ENCODE results near the gene SHMT1. TPM values are rescaled to one million over a fixed set of nuclear protein-coding genes. Genes with fewer than 3 reads are reported as not detected.
A peak's percentile ranks its signal among the peaks of the same experiment; 100 is the strongest.

The SHMT1 gene
- total and polyA plus RNA-seq, 8 donors: 12.4 to 50.4 (median 31.4) TPM

DNA sequence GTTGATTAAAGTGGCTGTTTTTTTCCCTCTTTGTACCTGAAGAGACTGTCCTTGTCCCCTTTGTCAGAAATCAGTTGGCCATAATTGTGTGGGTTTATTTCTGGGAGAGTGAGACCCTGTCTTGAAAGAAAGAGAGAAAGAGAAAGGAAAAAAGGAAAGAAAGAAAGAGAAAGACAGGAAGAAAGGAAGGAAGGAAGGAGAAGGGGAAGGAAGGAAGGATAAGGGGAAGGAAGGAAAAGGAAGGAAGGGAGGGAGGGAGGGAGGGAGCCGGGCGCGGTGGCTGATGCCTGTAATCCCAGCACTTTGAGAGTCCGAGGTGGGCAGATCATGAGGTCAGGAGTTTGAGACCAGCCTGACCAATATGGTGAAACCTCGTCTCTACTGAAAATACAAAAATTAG lies 7.4 kb upstream of the SHMT1 start:
- no peaks in the 10 kb centered on the region for H3K36me3 ChIP-seq
- WGBS, 5 donors: 72 to 83% (median 78%) methylated on average over 5 of the region's 5 CpGs
- intact Hi-C loops (cut with DNase I; ENCODE audit: low total_unique reads): no loop called here

DNA sequence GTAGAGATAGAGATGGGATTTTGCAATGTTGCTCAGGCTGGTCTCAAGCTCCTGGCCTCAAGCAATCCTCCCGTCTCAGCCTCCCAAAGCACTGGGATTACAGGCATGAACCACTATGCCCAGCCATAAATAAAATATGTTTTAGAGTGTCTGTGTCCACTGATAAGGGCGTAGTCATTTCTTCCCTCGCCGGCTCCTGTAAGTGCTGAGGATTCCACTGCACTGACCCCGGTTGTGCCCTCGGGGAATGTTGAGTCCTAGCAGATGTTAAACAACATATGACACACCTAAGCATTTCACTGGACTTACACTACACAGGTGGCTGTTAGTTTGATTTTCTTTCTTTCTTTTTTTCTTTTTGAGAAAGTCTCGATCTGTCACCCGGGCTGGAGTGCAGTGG lies 5.6 kb upstream of the SHMT1 start:
- DNase-seq: no peak
- H3K27ac ChIP-seq: no peak overlapping the region
- 77 to 88% (median 83%) methylated on average over 8 of the region's 8 CpGs for WGBS, 5 donors
- intact Hi-C loops (cut with DNase I; ENCODE audit: low total_unique reads): no loop called here
- TF ChIP-seq POLR2A (IDR thresholded peaks at IDR 0.05) (no peak), EP300 (IDR thresholded peaks at IDR 0.05) (no peak), POLR2AphosphoS5 (IDR thresholded peaks at IDR 0.05) (no peak)
- TF ChIP-seq, protein P1, sequence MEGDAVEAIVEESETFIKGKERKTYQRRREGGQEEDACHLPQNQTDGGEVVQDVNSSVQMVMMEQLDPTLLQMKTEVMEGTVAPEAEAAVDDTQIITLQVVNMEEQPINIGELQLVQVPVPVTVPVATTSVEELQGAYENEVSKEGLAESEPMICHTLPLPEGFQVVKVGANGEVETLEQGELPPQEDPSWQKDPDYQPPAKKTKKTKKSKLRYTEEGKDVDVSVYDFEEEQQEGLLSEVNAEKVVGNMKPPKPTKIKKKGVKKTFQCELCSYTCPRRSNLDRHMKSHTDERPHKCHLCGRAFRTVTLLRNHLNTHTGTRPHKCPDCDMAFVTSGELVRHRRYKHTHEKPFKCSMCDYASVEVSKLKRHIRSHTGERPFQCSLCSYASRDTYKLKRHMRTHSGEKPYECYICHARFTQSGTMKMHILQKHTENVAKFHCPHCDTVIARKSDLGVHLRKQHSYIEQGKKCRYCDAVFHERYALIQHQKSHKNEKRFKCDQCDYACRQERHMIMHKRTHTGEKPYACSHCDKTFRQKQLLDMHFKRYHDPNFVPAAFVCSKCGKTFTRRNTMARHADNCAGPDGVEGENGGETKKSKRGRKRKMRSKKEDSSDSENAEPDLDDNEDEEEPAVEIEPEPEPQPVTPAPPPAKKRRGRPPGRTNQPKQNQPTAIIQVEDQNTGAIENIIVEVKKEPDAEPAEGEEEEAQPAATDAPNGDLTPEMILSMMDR (IDR thresholded peaks at IDR 0.05): no peak
- peaks cover 0 to 1% (median under 1%) of the 10 kb centered on the region in 4 donors for H3K4me1 ChIP-seq
- no peak overlapping the region for H3K4me3 ChIP-seq
- no peaks in the 10 kb centered on the region for H3K9me3 ChIP-seq
- no peaks in the 10 kb centered on the region for H3K36me3 ChIP-seq
- H3K27me3 ChIP-seq: peaks cover 0 to 13% (median 0%) of the 10 kb centered on the region in 3 donors

More for the DNA sequence above, 7.4 kb upstream of the SHMT1 start:
- H3K27me3 ChIP-seq: peaks cover 0 to 13% (median 0%) of the 10 kb centered on the region in 3 donors
- no peak overlapping the region for H3K27ac ChIP-seq
- TF ChIP-seq, protein P1 (IDR thresholded peaks at IDR 0.05): no peak
- no peak for TF ChIP-seq EP300 (IDR thresholded peaks at IDR 0.05)
- TF ChIP-seq POLR2A (IDR thresholded peaks at IDR 0.05): no peak
- no peak for TF ChIP-seq POLR2AphosphoS5 (IDR thresholded peaks at IDR 0.05)
- no peaks in the 10 kb centered on the region for H3K4me1 ChIP-seq
- DNase-seq: no peak
- H3K9me3 ChIP-seq: peaks cover 0 to 3% (median 1%) of the 10 kb centered on the region in 4 donors
- no peak overlapping the region for H3K4me3 ChIP-seq

DNA sequence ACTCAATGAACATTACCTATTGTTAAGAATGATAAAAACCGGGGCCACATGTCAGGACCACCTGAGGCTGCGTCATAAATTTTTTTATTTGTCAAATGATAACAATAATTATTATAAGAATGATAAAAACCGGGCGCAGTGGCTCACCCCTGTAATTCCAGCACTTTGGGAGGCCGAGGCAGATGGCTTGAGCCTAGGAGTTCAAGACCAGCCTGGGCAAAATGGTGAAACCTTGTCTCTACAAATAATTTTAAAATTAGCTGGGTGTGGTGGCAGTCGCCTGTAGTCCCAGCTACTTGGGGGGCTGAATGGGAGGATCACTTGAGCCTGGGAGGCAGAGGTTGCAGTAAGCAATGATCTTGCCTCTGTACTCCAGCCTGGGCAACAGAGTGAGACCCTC lies 816 bp upstream of the SHMT1 start:
- Histone ChIP-seq H3K27me3 (no peaks in the 10 kb centered on the region), H3K4me1 (peaks cover 10 to 24% (median 16%) of the 10 kb centered on the region in 4 donors), H3K9me3 (no peaks in the 10 kb centered on the region), H3K27ac (no peak overlapping the region), H3K36me3 (peaks cover 0 to 12% (median 10%) of the 10 kb centered on the region in 4 donors), H3K4me3 (no peak overlapping the region)
- no peak for DNase-seq
- intact Hi-C loops (cut with DNase I; ENCODE audit: low total_unique reads): no loop called here
- TF ChIP-seq EP300 (IDR thresholded peaks at IDR 0.05) (no peak), POLR2A (IDR thresholded peaks at IDR 0.05) (no peak), POLR2AphosphoS5 (IDR thresholded peaks at IDR 0.05) (no peak)
- TF ChIP-seq, protein P1 (IDR thresholded peaks at IDR 0.05): no peak
- 76 to 85% (median 80%) methylated on average over 6 of the region's 6 CpGs for WGBS, 5 donors

DNA sequence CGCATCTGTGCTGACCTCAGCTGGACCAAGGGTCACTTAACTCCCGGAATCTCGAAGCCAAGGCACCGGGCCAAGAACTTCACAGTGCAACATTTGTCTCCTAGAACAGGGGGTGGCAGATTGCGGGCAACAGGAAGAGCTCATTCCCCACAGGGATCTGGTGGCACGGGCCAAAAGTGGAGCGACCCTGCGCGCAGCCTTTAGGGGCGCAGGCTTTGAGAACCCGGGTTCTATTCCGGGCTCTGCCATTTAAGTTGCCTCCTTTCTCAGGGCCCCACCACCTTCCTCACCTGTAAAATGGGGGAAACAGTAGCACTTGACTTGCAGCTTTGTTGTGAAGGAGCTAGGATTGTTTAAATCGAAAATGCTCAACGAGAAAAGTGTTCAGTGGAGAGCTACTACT lies 651 bp downstream of the SHMT1 start:
- no peaks in the 10 kb centered on the region for H3K9me3 ChIP-seq
- H3K4me3 ChIP-seq: peak overlapping the region; percentile 77 to 94 (median 84)
- no peaks in the 10 kb centered on the region for H3K27me3 ChIP-seq
- intact Hi-C loops (cut with DNase I; ENCODE audit: low total_unique reads): no loop called here
- peaks cover 0 to 21% (median 20%) of the 10 kb centered on the region in 4 donors for H3K36me3 ChIP-seq
- no peak for TF ChIP-seq EP300 (IDR thresholded peaks at IDR 0.05)
- TF ChIP-seq POLR2A (IDR thresholded peaks at IDR 0.05): no peak
- no peak for TF ChIP-seq POLR2AphosphoS5 (IDR thresholded peaks at IDR 0.05)
- TF ChIP-seq, protein P1 (IDR thresholded peaks at IDR 0.05): no peak
- 3 to 6% (median 4%) methylated on average over 14 of the region's 14 CpGs for WGBS, 5 donors
- peak; percentile 64 to 73 for DNase-seq
- H3K4me1 ChIP-seq: peaks cover 10 to 26% (median 16%) of the 10 kb centered on the region in 4 donors
- peak overlapping the region; percentile 58 to 92 (median 82) for H3K27ac ChIP-seq

Data from stomach (tissue), 9 donors.